ENCODE measurements around the gene FRZB. TPM values are rescaled to one million over a fixed set of nuclear protein-coding genes. Genes with fewer than 3 reads are reported as not detected.

Gene FRZB, protein sequence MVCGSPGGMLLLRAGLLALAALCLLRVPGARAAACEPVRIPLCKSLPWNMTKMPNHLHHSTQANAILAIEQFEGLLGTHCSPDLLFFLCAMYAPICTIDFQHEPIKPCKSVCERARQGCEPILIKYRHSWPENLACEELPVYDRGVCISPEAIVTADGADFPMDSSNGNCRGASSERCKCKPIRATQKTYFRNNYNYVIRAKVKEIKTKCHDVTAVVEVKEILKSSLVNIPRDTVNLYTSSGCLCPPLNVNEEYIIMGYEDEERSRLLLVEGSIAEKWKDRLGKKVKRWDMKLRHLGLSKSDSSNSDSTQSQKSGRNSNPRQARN
- 2.3 and 3.0 TPM in 2 replicates for polyA plus RNA-seq

DNA sequence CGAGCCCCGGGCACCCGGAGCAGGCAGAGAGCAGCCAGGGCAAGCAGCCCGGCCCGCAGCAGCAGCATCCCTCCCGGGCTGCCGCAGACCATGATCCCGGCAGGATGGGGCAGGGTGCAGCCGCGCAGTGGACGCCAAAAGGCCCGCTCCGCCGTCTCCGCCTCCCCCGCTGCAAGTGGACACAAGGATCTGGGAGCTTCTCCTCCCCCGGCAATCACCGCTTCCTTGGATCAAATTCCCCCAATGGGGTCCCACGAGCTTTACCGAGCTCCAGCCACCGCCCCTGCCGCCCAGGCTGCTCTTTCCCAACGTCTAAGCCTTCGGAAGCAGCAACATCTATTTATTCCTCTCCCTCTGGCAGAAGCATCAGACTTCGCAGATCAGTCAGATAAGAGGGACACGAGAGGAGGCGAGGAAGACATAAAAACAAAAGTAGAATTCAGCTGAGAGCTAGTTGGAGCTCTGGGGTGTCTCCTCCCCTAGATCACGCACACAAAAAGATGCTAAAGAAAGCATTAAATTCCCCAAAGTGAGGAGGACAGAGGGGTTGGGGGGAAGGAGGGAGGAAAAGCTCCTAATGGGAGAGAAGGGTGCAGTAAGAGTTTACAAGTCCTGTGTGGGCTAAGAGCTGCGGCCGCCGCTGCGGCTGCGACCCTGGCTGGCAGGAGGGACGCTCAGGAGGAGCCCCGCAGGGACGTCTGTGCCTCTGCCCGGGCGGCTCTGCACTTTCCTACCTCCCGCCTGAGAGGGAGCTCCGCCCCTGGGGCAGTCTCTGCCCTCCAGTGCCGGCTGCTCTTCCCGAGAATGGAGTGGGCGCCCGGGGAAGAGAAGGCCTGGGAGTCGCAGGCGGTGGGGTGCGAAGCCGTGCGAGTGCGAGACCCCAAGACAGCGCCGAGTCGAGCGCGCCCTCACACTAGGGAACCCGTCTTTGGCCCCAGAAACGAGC is at the start of gene FRZB:
Gene FRZB (minus strand): TSS at position 177 of the 946 bp plus-strand sequence. CDS start 85 bp downstream, at position 92.

Other genes with a start within 250 kb of the FRZB start
- gene DNAJC10, start 150.4 kb downstream of the FRZB start, polyA plus RNA-seq = 29.4 and 49.7 TPM in 2 replicates
- gene NCKAP1, start 171.8 kb upstream of the FRZB start, polyA plus RNA-seq = 155 and 160 TPM in 2 replicates
- 4.4 and 4.7 TPM in 2 replicates for gene DUSP19, start 212.1 kb upstream of the FRZB start, polyA plus RNA-seq